Esophagus muscularis mucosa (tissue), 3 donors: Measurements from ENCODE around the gene AHRR.

ENCODE experiments used
- CTCF ChIP-seq, 3 experiments: fragments of 200-600 bp in 2 of 3; fragments of 450-650 bp in 1 of 3; sonication (generic) in 2 of 3; IDR thresholded peaks; one replicate each; pipeline ENCODE4 v1.5.1; 2017 to 2019; ENCODE audit warnings: antibody characterized with exemption in 3 of 3, mild to moderate bottlenecking in 2 of 3, moderate library complexity in 1 of 3
- POLR2A ChIP-seq: fragments of 450-650 bp; IDR thresholded peaks from one replicate; pipeline ENCODE4 v1.6.1; 2017; ENCODE audit warnings: antibody characterized with exemption, moderate library complexity, mild to moderate bottlenecking, low read depth
- POLR2AphosphoS5 ChIP-seq, 2 donors: sonication (generic); formaldehyde crosslinking; IDR thresholded peaks; one replicate each; pipeline ENCODE4 v1.6.1; 2017; ENCODE audit warnings: antibody characterized with exemption in 2 of 2

DNA sequence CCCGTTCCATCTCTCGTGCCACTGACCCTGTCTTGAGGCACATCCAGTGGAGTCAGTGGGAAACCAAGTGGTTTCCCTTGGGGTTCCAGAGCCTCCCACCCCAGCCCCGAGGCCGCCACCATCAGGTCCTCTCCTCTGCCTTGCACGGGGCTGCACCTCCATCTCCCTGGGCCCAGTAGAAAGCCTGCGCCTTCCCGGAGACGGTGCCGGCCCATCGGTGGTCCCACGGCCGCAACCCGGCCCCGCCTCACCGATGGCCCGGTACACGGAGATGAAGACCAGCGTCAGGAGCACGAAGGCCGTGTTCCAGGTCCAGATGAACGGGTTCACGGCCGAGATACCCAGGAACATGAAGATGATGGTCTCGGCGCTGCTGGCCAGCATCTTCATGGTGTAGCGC is 161.5 kb downstream of the AHRR start:
- TF ChIP-seq POLR2A (no peak), CTCF (IDR thresholded peaks at IDR 0.05) (no peak), POLR2AphosphoS5 (IDR thresholded peaks at IDR 0.05) (no peak)
